IMR-90 (cell line): Measurements from ENCODE around the gene CD14. TPM values are rescaled to one million over a fixed set of nuclear protein-coding genes. Genes with fewer than 3 reads are reported as not detected.

Experiments
- ATAC-seq: fragments of 200-7000 bp; cut with Tn5 transposase; 2 replicates; pipeline ENCODE4 v1.9.1; 2020; ENCODE audit warnings: low read depth, mild to moderate bottlenecking, moderate library complexity
- BruUV-seq: library from RNA; stranded (reverse); fragments of 400-500 nt; replicated peaks from 2 replicates; lab custom pipeline; 2021; lab: Mats Ljungman, UMichigan
- CTCF ChIA-PET: fragments of 300-600 bp; formaldehyde crosslinking; extraction: SDS; loops from one replicate; lab custom pipeline; 2021; ENCODE audit warnings: antibody characterized with exemption; lab: Yijun Ruan, JAX
- POLR2A ChIA-PET: fragments of 300-600 bp; sonication (Branson Sonifier 250); formaldehyde crosslinking; loops from one replicate; lab custom pipeline; 2022; ENCODE audit warnings: antibody characterized with exemption; ENCODE audit not compliant: unreplicated experiment; lab: Charles Lee
- DNase-seq: peaks from one replicate; pipeline ENCODE4 v3.0.0; 2013
- H2AFZ ChIP-seq: replicated peaks from 2 replicates; pipeline ENCODE3; 2013; ENCODE audit warnings: low read length, mild to moderate bottlenecking; ENCODE audit not compliant: poor library complexity
- H2AK5ac ChIP-seq: 2 replicates; pipeline ENCODE4 v1.6.1; 2013; ENCODE audit warnings: low read depth, low read length, inconsistent platforms
- H2AK9ac ChIP-seq: replicated peaks from 2 replicates; pipeline ENCODE3; 2013; ENCODE audit warnings: mild to moderate bottlenecking, low read depth, low read length, moderate library complexity; ENCODE audit not compliant: poor library complexity
- H2BK120ac ChIP-seq: 2 replicates; pipeline ENCODE4 v1.6.1; 2013; ENCODE audit warnings: low read depth, low read length, inconsistent platforms
- H2BK15ac ChIP-seq: 3 replicates; pipeline ENCODE4 v1.6.1; 2013; ENCODE audit warnings: low read depth, low read length, inconsistent platforms
- H2BK20ac ChIP-seq: 2 replicates; pipeline ENCODE4 v1.6.1; 2013; ENCODE audit warnings: low read depth, mild to moderate bottlenecking, inconsistent platforms, low read length, moderate library complexity
- H2BK5ac ChIP-seq: 2 replicates; pipeline ENCODE4 v1.6.1; 2013; ENCODE audit warnings: mild to moderate bottlenecking, low read depth, low read length, inconsistent platforms; ENCODE audit not compliant: poor library complexity, severe bottlenecking
- H3K14ac ChIP-seq: replicated peaks from 2 replicates; pipeline ENCODE4 v1.6.1; 2013; ENCODE audit warnings: low read depth, low read length, inconsistent platforms
- H3K18ac ChIP-seq: 2 replicates; pipeline ENCODE4 v1.6.1; 2013; ENCODE audit warnings: low read depth, low read length, control low read depth
- H3K23ac ChIP-seq: 2 replicates; pipeline ENCODE4 v1.6.1; 2013; ENCODE audit warnings: low read depth, low read length, inconsistent platforms
- H3K27ac ChIP-seq: 2 replicates; pipeline ENCODE4 v1.5.1; 2013; ENCODE audit warnings: mild to moderate bottlenecking, control low read depth, low read length; ENCODE audit not compliant: insufficient read depth
- H3K27me3 ChIP-seq: 2 replicates; pipeline ENCODE4 v1.6.1; 2013; ENCODE audit warnings: low read length; ENCODE audit not compliant: control insufficient read depth, insufficient read depth
- H3K36me3 ChIP-seq: 2 replicates; pipeline ENCODE4 v1.6.1; 2013; ENCODE audit warnings: low read length, mixed read lengths; ENCODE audit not compliant: control insufficient read depth, insufficient read depth
- H3K4ac ChIP-seq: 2 replicates; pipeline ENCODE4 v1.6.1; 2013; ENCODE audit warnings: low read depth, low read length, inconsistent platforms
- H3K4me1 ChIP-seq: 2 replicates; pipeline ENCODE4 v1.6.1; 2013; ENCODE audit warnings: low read length, mixed read lengths; ENCODE audit not compliant: control insufficient read depth, insufficient read depth
- H3K4me2 ChIP-seq: 2 replicates; pipeline ENCODE4 v1.6.1; 2013; ENCODE audit warnings: low read depth, mild to moderate bottlenecking, control low read depth, low read length, moderate library complexity
- H3K4me3 ChIP-seq: 2 replicates; pipeline ENCODE4 v1.5.1; 2013; ENCODE audit warnings: low read depth, mild to moderate bottlenecking, control low read depth, low read length, moderate library complexity; ENCODE audit not compliant: insufficient read depth
- H3K56ac ChIP-seq: 2 replicates; pipeline ENCODE4 v1.6.1; 2013; ENCODE audit warnings: low read length, inconsistent platforms; ENCODE audit not compliant: insufficient read depth; ENCODE audit errors: extremely low read depth
- H3K79me1 ChIP-seq, 2 experiments: 2 replicates each; pipeline ENCODE4 v1.6.1; 2013; ENCODE audit warnings: low read length in 2 of 2, inconsistent platforms in 1 of 2, low read depth in 1 of 2
- H3K9ac ChIP-seq: 2 replicates; pipeline ENCODE4 v1.6.1; 2013; ENCODE audit warnings: low read depth, low read length, control low read depth
- H3K9me1 ChIP-seq: 2 replicates; pipeline ENCODE4 v1.6.1; 2013; ENCODE audit warnings: low read length, inconsistent platforms; ENCODE audit not compliant: insufficient read depth
- H3K9me3 ChIP-seq: 2 replicates; pipeline ENCODE4 v1.6.1; 2013; ENCODE audit warnings: low read length; ENCODE audit not compliant: control insufficient read depth, insufficient read depth
- H4K20me1 ChIP-seq: 2 replicates; pipeline ENCODE4 v1.6.1; 2013; ENCODE audit warnings: low read length, inconsistent platforms; ENCODE audit not compliant: insufficient read depth
- H4K5ac ChIP-seq: 2 replicates; pipeline ENCODE4 v1.6.1; 2013; ENCODE audit warnings: mild to moderate bottlenecking, low read depth, low read length, control low read depth
- H4K8ac ChIP-seq, 2 experiments: 2 replicates each; pipeline ENCODE4 v1.6.1; 2013; ENCODE audit warnings: low read depth in 2 of 2, low read length in 2 of 2, control low read depth in 1 of 2, inconsistent platforms in 1 of 2
- H4K91ac ChIP-seq: 2 replicates; pipeline ENCODE4 v1.6.1; 2013; ENCODE audit warnings: low read depth, low read length, inconsistent platforms; ENCODE audit not compliant: insufficient read depth
- BHLHE40 ChIP-seq: fragments of 150-350 bp; IDR thresholded peaks from 2 replicates; pipeline ENCODE4 v1.6.1; 2016; ENCODE audit warnings: mild to moderate bottlenecking, low read depth, low read length
- CEBPB ChIP-seq: IDR thresholded peaks from 2 replicates; pipeline ENCODE4 v1.6.1; 2012; ENCODE audit warnings: low read depth, low read length, improper control_type of control experiment
- CHD1 ChIP-seq: IDR thresholded peaks from 2 replicates; pipeline ENCODE4 v1.6.1; 2012; ENCODE audit warnings: low read depth, low read length, improper control_type of control experiment
- FOS ChIP-seq: fragments of 150-350 bp; IDR thresholded peaks from 2 replicates; pipeline ENCODE4 v1.6.1; 2016; ENCODE audit warnings: low read depth, low read length
- MAFK ChIP-seq: IDR thresholded peaks from 2 replicates; pipeline ENCODE4 v1.6.1; 2012; ENCODE audit warnings: low read depth, low read length, improper control_type of control experiment
- MAZ ChIP-seq: IDR thresholded peaks from 2 replicates; pipeline ENCODE4 v1.6.1; 2012; ENCODE audit warnings: low read depth, mild to moderate bottlenecking, low read length, improper control_type of control experiment, moderate library complexity, borderline replicate concordance
- MXI1 ChIP-seq: IDR thresholded peaks from 2 replicates; pipeline ENCODE4 v1.6.1; 2012; ENCODE audit warnings: low read depth, mild to moderate bottlenecking, low read length, moderate library complexity, borderline replicate concordance
- NFE2L2 ChIP-seq: fragments of 150-350 bp; IDR thresholded peaks from 2 replicates; pipeline ENCODE4 v1.6.1; 2016; ENCODE audit warnings: low read depth, mild to moderate bottlenecking, low read length
- POLR2A ChIP-seq: IDR thresholded peaks from 2 replicates; pipeline ENCODE4 v1.6.1; 2012; ENCODE audit warnings: mild to moderate bottlenecking, low read depth, low read length
- RAD21 ChIP-seq: IDR thresholded peaks from 2 replicates; pipeline ENCODE4 v1.6.1; 2012; ENCODE audit warnings: low read length, improper control_type of control experiment
- RCOR1 ChIP-seq: IDR thresholded peaks from 2 replicates; pipeline ENCODE4 v1.6.1; 2012; ENCODE audit warnings: mild to moderate bottlenecking, low read length, improper control_type of control experiment; ENCODE audit not compliant: insufficient replicate concordance
- RFX5 ChIP-seq: IDR thresholded peaks from 2 replicates; pipeline ENCODE4 v1.8.0; 2012; ENCODE audit warnings: low read depth, mild to moderate bottlenecking, low read length, moderate library complexity
- SMC3 ChIP-seq: fragments of 150-350 bp; IDR thresholded peaks from 2 replicates; pipeline ENCODE4 v1.6.1; 2016; ENCODE audit warnings: low read depth, mild to moderate bottlenecking, antibody characterized with exemption, low read length, moderate library complexity
- WGBS, 2 experiments: methylation state at CpG; one replicate each; pipeline versions ENCODE4 v1.1.5 to v1.1.7; 2013; ENCODE audit warnings: missing lambda C conversion rate in 2 of 2; ENCODE audit not compliant: insufficient read length in 1 of 2; ENCODE audit errors: extremely low coverage in 2 of 2; 5-methylcytosine and 5-hydroxymethylcytosine counted together
- dilution Hi-C: fragments of 300-500 bp; cut with HindIII; formaldehyde crosslinking; loops from one replicate; pipeline ENCODE4 v1.14.3; 2018; ENCODE audit warnings: low sequenced_read_pairs; ENCODE audit not compliant: unreplicated experiment
- in situ Hi-C: fragments of 300-500 bp; cut with MboI; formaldehyde crosslinking; loops from 3 replicates; pipeline ENCODE4 v1.14.3; 2019; ENCODE audit warnings: low sequenced_read_pairs, inconsistent platforms, mixed read lengths
- intact Hi-C: fragments of 100-400 bp; cut with micrococcal nuclease; formaldehyde crosslinking; loops from 2 replicates; pipeline ENCODE4 v1.10.0; 2022
- polyA plus RNA-seq, 3 experiments: library from polyadenylated mRNA; depleted of rRNA; stranded (reverse); fragments of >200 nt; gene quantifications; 2 replicates each; pipeline ENCODE4 v1.2.3, GENCODE V29; 2012; ENCODE audit warnings: low replicate concordance in 1 of 3
- total RNA-seq: library from RNA; depleted of rRNA; stranded (reverse); fragments of >200 nt; gene quantifications from 2 replicates; pipeline ENCODE4 v1.2.3, GENCODE V29; 2012
- TF ChIP-seq, protein P1 (sequence below): fragments of 150-350 bp; IDR thresholded peaks from 2 replicates; pipeline ENCODE4 v1.6.1; 2016; ENCODE audit warnings: low read depth, mild to moderate bottlenecking, low read length, moderate library complexity, borderline replicate concordance
- TF ChIP-seq, protein P2 (sequence below): fragments of 150-350 bp; IDR thresholded peaks from 2 replicates; pipeline ENCODE4 v1.6.1; 2017; ENCODE audit warnings: mild to moderate bottlenecking, antibody characterized with exemption, low read length, low read depth
- TF ChIP-seq, protein P3 (sequence below): conservative IDR thresholded peaks from 2 replicates; pipeline ENCODE4 v1.5.1; 2012; ENCODE audit warnings: mild to moderate bottlenecking, low read depth, low read length, improper control_type of control experiment

The CD14 gene
- total and polyA plus RNA-seq, 2 of the 4 experiments (the other 2 are of a cell fraction): 0.17 to 0.18 TPM

DNA sequence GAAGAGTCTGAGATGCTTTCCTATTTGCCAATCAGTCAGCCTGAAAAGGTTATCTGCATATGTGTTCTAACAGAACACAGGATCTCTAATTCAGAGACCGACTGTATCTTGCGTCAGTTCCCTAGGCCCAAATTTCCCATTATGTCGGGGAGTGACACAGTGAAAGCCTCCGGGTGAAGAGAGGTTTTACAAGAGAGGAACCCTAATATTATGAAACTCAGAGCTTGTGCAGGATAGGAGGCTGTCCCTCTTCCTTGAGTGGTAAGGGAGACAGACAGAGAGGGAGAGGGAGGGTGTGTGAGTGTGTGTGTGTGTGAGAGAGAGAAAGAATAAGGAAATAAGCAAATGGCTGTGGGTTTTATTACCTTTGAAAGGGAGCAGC lies 1.9 kb downstream of the CD14 start:
- Histone ChIP-seq H3K79me1 (no peaks in the 10 kb centered on the region), H2BK15ac (no peak overlapping the region), H3K36me3 (no peaks in the 10 kb centered on the region), H3K4me1 (peaks cover 5% of the 10 kb centered on the region; the same call in 1 of the 2 replicates), H3K9ac (no peak overlapping the region), H3K27me3 (peaks cover 16% of the 10 kb centered on the region), H3K9me1 (no peaks in the 10 kb centered on the region), H3K4me2 (no peak overlapping the region), H2BK5ac (no peak overlapping the region), H3K4me3 (no peak overlapping the region), H2BK120ac (no peak overlapping the region), H2AK5ac (no peak overlapping the region), H3K4ac (no peak overlapping the region), H3K56ac (no peak overlapping the region), H4K20me1 (no peaks in the 10 kb centered on the region), H4K91ac (no peak overlapping the region), H3K9me3 (no peaks in the 10 kb centered on the region; the same call in 1 of the 2 replicates), H4K5ac (no peak overlapping the region), H3K18ac (no peak overlapping the region), H3K23ac (no peak overlapping the region), H4K8ac (no peak overlapping the region), H2AFZ (no peak overlapping the region), H2BK20ac (no peak overlapping the region), H2AK9ac (no peak overlapping the region), H3K14ac (no peak overlapping the region), H3K27ac (no peak overlapping the region)
- intact Hi-C loops (loop anchor here (10.0 kb wide), 1 partner anchor 386 kb away; no protein-coding TSS in a partner anchor), in situ Hi-C loops (no loop called here), dilution Hi-C loops (no loop called here)
- CTCF ChIA-PET: no interaction called here
- TF ChIP-seq, protein P1, sequence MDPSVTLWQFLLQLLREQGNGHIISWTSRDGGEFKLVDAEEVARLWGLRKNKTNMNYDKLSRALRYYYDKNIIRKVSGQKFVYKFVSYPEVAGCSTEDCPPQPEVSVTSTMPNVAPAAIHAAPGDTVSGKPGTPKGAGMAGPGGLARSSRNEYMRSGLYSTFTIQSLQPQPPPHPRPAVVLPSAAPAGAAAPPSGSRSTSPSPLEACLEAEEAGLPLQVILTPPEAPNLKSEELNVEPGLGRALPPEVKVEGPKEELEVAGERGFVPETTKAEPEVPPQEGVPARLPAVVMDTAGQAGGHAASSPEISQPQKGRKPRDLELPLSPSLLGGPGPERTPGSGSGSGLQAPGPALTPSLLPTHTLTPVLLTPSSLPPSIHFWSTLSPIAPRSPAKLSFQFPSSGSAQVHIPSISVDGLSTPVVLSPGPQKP: no peak
- TF ChIP-seq NFE2L2: no peak
- TF ChIP-seq MAFK: no peak
- TF ChIP-seq MXI1: no peak
- TF ChIP-seq RCOR1: no peak
- TF ChIP-seq, protein P2, sequence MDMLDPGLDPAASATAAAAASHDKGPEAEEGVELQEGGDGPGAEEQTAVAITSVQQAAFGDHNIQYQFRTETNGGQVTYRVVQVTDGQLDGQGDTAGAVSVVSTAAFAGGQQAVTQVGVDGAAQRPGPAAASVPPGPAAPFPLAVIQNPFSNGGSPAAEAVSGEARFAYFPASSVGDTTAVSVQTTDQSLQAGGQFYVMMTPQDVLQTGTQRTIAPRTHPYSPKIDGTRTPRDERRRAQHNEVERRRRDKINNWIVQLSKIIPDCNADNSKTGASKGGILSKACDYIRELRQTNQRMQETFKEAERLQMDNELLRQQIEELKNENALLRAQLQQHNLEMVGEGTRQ: no peak
- TF ChIP-seq POLR2A: no peak
- TF ChIP-seq, protein P3, sequence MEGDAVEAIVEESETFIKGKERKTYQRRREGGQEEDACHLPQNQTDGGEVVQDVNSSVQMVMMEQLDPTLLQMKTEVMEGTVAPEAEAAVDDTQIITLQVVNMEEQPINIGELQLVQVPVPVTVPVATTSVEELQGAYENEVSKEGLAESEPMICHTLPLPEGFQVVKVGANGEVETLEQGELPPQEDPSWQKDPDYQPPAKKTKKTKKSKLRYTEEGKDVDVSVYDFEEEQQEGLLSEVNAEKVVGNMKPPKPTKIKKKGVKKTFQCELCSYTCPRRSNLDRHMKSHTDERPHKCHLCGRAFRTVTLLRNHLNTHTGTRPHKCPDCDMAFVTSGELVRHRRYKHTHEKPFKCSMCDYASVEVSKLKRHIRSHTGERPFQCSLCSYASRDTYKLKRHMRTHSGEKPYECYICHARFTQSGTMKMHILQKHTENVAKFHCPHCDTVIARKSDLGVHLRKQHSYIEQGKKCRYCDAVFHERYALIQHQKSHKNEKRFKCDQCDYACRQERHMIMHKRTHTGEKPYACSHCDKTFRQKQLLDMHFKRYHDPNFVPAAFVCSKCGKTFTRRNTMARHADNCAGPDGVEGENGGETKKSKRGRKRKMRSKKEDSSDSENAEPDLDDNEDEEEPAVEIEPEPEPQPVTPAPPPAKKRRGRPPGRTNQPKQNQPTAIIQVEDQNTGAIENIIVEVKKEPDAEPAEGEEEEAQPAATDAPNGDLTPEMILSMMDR: no peak
- no peak for TF ChIP-seq FOS
- no peak for TF ChIP-seq CEBPB
- TF ChIP-seq SMC3: no peak
- no peak for TF ChIP-seq MAZ
- no peak for TF ChIP-seq RFX5
- TF ChIP-seq CHD1: no peak
- no peak for TF ChIP-seq BHLHE40
- no peak for TF ChIP-seq RAD21
- 67% methylated on average over 1 of the region's 4 CpGs; no CpG with 5 or more reads in 1 of the 2 experiments for WGBS, 2 experiments
- no TSS peak for BruUV-seq
- POLR2A ChIA-PET: interaction anchor here (0.6 kb wide), 1 partner anchor 957 kb away, joined by 9 read pairs; no protein-coding TSS in a partner anchor
- ATAC-seq: no peak
- no peak for DNase-seq
